GM06990 (cell line): ENCODE results near the gene ATAD3A.
A peak's percentile ranks its signal among the peaks of the same experiment; 100 is the strongest.
"Not testable (repeated sequence)": the region's sequence is repeated elsewhere in the genome, so short reads cannot be mapped to it uniquely, and the experiment has no call there.

ENCODE experiments used
- DNase-seq: peaks from one replicate; pipeline ENCODE4 v3.0.0-alpha.2; 2011; ENCODE audit not compliant: insufficient read length; ENCODE audit errors: extremely low read depth
- H3K27me3 ChIP-seq: replicated peaks from 2 replicates; pipeline ENCODE4 v1.6.0; 2011; ENCODE audit warnings: low read length; ENCODE audit not compliant: control insufficient read depth, insufficient read depth
- H3K36me3 ChIP-seq: 2 replicates; pipeline ENCODE4 v1.5.1; 2011; ENCODE audit warnings: low read length; ENCODE audit not compliant: control insufficient read depth, insufficient read depth
- H3K4me3 ChIP-seq: replicated peaks from 2 replicates; pipeline ENCODE4 v1.5.1; 2011; ENCODE audit warnings: low read depth, mild to moderate bottlenecking, control low read depth, low read length
- CTCF ChIP-seq: IDR thresholded peaks from 2 replicates; pipeline ENCODE4 v1.5.1; 2011; ENCODE audit warnings: low read length, control low read depth, mild to moderate bottlenecking, inconsistent platforms; ENCODE audit not compliant: insufficient read depth, poor library complexity, severe bottlenecking

ATAD3A gene

GRCh38 chr1:1505366-1505798 is 6.6 kb upstream of the ATAD3A start:
- not testable (repeated sequence) for H3K36me3 ChIP-seq, H3K27me3 ChIP-seq, DNase-seq
- peak overlapping the region; percentile 5; the same call in 1 of the 2 replicates for H3K4me3 ChIP-seq
- TF ChIP-seq CTCF: peak; percentile 7

GRCh38 chr1:1505801-1506200 is 6.2 kb upstream of the ATAD3A start:
- not testable (repeated sequence) for H3K36me3 ChIP-seq, H3K4me3 ChIP-seq, DNase-seq, H3K27me3 ChIP-seq

DNA sequence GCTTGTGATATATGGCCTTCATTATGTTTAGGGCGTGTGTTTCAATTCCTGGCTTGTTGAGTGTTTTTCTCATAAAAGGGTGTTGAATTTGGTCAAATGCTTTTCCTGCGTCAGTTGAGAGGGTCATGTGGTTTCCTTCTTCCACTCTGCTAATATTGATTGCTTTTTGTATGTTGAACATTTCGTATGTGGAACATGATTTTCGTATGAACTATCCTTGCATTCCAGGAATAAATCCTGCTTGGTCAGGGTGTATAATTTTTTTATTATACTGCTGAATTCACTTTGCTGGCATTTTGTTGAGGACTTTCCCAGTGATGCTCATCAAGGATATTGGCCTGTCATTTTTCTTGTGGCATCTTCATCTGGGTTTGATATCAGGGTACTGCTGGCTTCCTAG is 4.7 kb upstream of the ATAD3A start:
- DNase-seq: no peak
- H3K27me3 ChIP-seq: no peaks in the 10 kb centered on the region
- H3K4me3 ChIP-seq: no peak overlapping the region
- no peaks in the 10 kb centered on the region for H3K36me3 ChIP-seq
- TF ChIP-seq CTCF: no peak

DNA sequence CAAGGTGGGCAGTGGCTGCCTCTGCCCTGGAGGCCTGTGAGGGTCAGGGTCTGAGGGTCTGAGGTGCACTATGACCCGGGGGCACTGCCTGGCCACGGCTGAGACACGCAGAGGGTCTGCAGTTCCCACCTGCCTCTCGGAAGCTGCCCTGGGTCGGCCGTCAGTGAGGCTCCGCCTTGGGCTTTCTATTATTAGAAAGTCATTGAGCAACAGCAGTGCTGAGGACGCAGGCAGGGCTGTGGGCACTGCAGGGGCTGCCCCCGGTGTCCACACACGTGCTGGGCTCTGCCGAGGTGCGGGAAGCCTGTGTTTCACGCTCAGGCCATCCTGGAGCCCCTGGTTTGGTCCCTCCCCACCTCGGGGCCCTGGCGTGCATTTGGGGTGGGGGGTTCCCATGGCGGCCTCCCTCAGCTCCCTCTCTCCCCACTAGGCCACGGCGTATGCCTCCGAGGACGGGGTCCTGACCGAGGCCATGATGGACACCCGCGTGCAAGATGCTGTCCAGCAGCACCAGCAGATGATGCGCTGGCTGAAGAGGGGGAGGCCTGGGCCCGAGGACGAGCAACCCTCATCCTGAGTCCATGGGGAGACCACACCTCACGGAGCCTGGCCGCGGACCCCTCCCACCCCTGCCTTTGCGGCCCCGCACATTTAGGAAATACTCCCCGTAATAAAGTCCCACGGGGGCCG is 3.0 kb upstream of the ATAD3A start:
- H3K4me3 ChIP-seq, H3K27me3 ChIP-seq, H3K36me3 ChIP-seq, DNase-seq: not testable (repeated sequence)

GRCh38 chr1:1509465-1509850 is 2.5 kb upstream of the ATAD3A start:
- not testable (repeated sequence) for DNase-seq, H3K4me3 ChIP-seq

GRCh38 chr1:1510912-1511532 is 940 bp upstream of the ATAD3A start:
- no peak for TF ChIP-seq CTCF
- no peaks in the 10 kb centered on the region for H3K27me3 ChIP-seq
- peak overlapping the region; percentile 88 for H3K4me3 ChIP-seq
- no peak for DNase-seq
- H3K36me3 ChIP-seq: peaks cover 1% of the 10 kb centered on the region

More at GRCh38 chr1:1509465-1509850, 2.5 kb upstream of the ATAD3A start:
- not testable (repeated sequence) for H3K36me3 ChIP-seq, H3K27me3 ChIP-seq

GRCh38 chr1:1512425-1512824 is 463 bp downstream of the ATAD3A start:
- DNase-seq, H3K36me3 ChIP-seq, H3K27me3 ChIP-seq: not testable (repeated sequence)
- H3K4me3 ChIP-seq: peak overlapping the region; percentile 88

DNA sequence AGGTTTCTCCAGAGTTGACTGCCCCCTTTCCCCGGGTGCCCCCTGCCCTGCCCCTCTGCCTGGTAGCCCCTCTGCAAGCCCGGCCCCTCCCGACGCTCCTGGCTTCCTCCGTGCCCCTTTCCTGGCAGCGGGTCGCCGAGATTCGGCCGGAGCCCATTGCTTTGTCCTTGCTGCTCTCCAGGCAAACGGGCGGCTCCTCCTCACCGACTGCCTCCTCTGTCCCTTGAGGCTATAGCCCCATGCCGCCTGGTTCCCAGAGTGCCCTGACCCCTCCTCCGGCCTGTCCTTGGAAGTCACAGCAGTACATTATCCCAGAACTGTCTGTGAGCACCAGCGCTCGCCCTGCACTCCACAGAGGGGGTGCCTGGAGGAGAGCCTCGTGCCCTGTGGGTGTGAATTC is 1.7 kb downstream of the ATAD3A start:
- not testable (repeated sequence) for H3K4me3 ChIP-seq, H3K27me3 ChIP-seq, DNase-seq
- peaks cover 10% of the 10 kb centered on the region for H3K36me3 ChIP-seq

DNA sequence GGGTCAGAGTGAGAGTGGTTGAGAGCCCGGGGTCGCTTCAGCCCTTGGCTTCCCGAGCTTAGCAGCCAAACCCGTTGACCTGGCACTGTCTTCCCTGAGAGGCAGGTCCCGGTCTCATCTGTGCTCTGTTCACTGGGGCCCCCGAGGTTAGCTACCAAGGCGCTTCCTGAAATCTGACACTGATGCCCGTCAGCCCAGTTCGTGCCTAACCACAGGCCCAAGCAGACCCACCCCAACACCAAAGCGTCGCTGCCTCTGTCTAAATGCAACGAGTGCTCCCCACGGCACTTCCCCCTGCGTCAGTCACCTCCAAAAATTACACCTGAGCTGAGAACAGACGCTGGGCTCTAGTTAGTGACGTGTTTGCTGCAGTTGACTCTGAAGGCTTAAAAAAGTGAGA is 2.4 kb downstream of the ATAD3A start:
- peaks cover 11% of the 10 kb centered on the region for H3K36me3 ChIP-seq
- not testable (repeated sequence) for H3K4me3 ChIP-seq, H3K27me3 ChIP-seq, DNase-seq

DNA sequence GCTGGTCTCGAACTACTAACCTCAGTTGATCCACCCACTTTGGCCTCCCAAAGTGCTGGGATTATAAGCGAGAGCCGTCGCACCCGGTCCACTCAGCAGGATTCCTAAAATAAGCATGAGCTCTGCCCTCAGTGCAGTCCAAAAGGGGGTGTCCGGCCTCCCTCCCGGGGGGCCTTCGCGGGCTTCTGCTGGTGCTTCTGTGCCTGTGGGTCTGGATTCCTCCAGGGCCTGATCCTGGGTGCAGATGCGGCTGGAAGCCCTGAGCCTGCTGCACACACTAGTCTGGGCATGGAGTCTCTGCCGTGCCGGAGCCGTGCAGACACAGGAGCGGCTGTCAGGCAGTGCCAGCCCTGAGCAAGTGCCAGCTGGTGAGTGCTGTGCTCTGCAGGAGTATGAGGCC is 5.0 kb downstream of the ATAD3A start:
- not testable (repeated sequence) for H3K4me3 ChIP-seq, DNase-seq, H3K27me3 ChIP-seq
- peaks cover 14% of the 10 kb centered on the region for H3K36me3 ChIP-seq
